ENCODE measurements around the gene MYH14. TPM values are rescaled to one million over a fixed set of nuclear protein-coding genes. Genes with fewer than 3 reads are reported as not detected.

Gene MYH14
- polyA plus RNA-seq, 1 experiment = not detected

- H3K36me3 ChIP-seq (ENCODE audit: control insufficient read depth, insufficient read depth, low read length) = no peaks in the 10 kb centered on the region
- POLR2A ChIA-PET = no interaction called here
- H3K27me3 ChIP-seq (ENCODE audit: control insufficient read depth, insufficient read depth, low read length) = peaks cover 11% of the 10 kb centered on the region
- CTCF ChIA-PET = no interaction called here
- no peak overlapping the region for H3K4me3 ChIP-seq (ENCODE audit: low read depth, low read length)
- TF ChIP-seq CTCF (IDR thresholded peaks at IDR 0.05; ENCODE audit: insufficient read depth, low read depth, low read length) = no peak
- no peak for DNase-seq (ENCODE audit: low read depth)
Observed at GRCh38 chr19:50317115-50317514, 113.7 kb downstream of the MYH14 start.

- TF ChIP-seq CTCF (IDR thresholded peaks at IDR 0.05; ENCODE audit: insufficient read depth, low read depth, low read length) = no peak
- ChIA-PET CTCF (no interaction called here), POLR2A (no interaction called here)
- DNase-seq (ENCODE audit: low read depth) = no peak
- Histone ChIP-seq H3K27me3 (ENCODE audit: control insufficient read depth, insufficient read depth, low read length) (peaks cover 6% of the 10 kb centered on the region; the same call in 1 of the 2 replicates), H3K4me3 (ENCODE audit: low read depth, low read length) (no peak overlapping the region), H3K36me3 (ENCODE audit: control insufficient read depth, insufficient read depth, low read length) (no peaks in the 10 kb centered on the region)
Observed at GRCh38 chr19:50318438-50318837, 115.0 kb downstream of the MYH14 start.

GRCh38 chr19:50319156-50319555, 115.7 kb downstream of the MYH14 start:
- H3K36me3 ChIP-seq (ENCODE audit: control insufficient read depth, insufficient read depth, low read length) = no peaks in the 10 kb centered on the region
- ChIA-PET POLR2A (no interaction called here), CTCF (no interaction called here)
- H3K27me3 ChIP-seq (ENCODE audit: control insufficient read depth, insufficient read depth, low read length) = peaks cover 4% of the 10 kb centered on the region; the same call in 1 of the 2 replicates
- DNase-seq (ENCODE audit: low read depth) = no peak
- TF ChIP-seq CTCF (IDR thresholded peaks at IDR 0.05; ENCODE audit: insufficient read depth, low read depth, low read length) = no peak
- no peak overlapping the region for H3K4me3 ChIP-seq (ENCODE audit: low read depth, low read length)

GRCh38 chr19:50320051-50320450, 116.6 kb downstream of the MYH14 start:
- Histone ChIP-seq H3K36me3 (ENCODE audit: control insufficient read depth, insufficient read depth, low read length) (no peaks in the 10 kb centered on the region), H3K4me3 (ENCODE audit: low read depth, low read length) (no peak overlapping the region), H3K27me3 (ENCODE audit: control insufficient read depth, insufficient read depth, low read length) (peaks cover under 1% of the 10 kb centered on the region; the same call in 1 of the 2 replicates)
- DNase-seq (ENCODE audit: low read depth) = no peak
- POLR2A ChIA-PET = no interaction called here
- CTCF ChIA-PET = no interaction called here
- TF ChIP-seq CTCF (IDR thresholded peaks at IDR 0.05; ENCODE audit: insufficient read depth, low read depth, low read length) = no peak

DNA sequence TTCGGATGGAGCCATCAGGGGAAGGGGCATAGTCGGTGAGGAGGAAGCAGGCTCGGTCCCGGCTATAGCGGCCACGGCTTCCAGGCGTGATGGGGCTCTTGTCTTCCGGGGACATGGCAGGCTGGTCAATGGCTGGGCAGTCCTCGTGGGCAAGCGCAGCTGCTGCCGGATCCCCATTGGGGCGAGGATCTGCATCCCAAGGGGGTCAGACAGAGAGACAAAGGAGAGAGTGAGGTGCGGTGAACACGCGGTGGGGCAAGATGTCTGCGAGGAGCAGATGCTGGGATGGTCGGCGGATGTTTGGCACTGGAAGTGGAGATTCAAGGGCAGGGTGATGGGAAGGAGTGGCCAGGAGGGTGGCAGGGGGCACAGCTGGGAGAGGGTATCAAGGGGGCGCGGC, 117.2 kb downstream of the MYH14 start:
- Histone ChIP-seq H3K4me3 (ENCODE audit: low read depth, low read length) (no peak overlapping the region), H3K36me3 (ENCODE audit: control insufficient read depth, insufficient read depth, low read length) (no peaks in the 10 kb centered on the region), H3K27me3 (ENCODE audit: control insufficient read depth, insufficient read depth, low read length) (no peaks in the 10 kb centered on the region)
- CTCF ChIA-PET = no interaction called here
- TF ChIP-seq CTCF (IDR thresholded peaks at IDR 0.05; ENCODE audit: insufficient read depth, low read depth, low read length) = no peak
- POLR2A ChIA-PET = no interaction called here
- DNase-seq (ENCODE audit: low read depth) = no peak

Measured in BJ (cell line).